K562 (cell line): ENCODE data around the gene FARP2. TPM values are rescaled to one million over a fixed set of nuclear protein-coding genes. Genes with fewer than 3 reads are reported as not detected.
A peak's percentile ranks its signal among the peaks of the same experiment; 100 is the strongest.

ENCODE experiments used
- ATAC-seq: fragments of 200-7000 bp; cut with Tn5 transposase; 3 replicates; pipeline ENCODE4 v1.9.1; 2020; ENCODE audit warnings: moderate library complexity
- BruUV-seq: library from RNA; stranded (reverse); fragments of 400-500 nt; replicated peaks from 2 replicates; lab custom pipeline; 2021; lab: Mats Ljungman, UMichigan
- CTCF ChIA-PET: fragments of 300-600 bp; formaldehyde crosslinking; extraction: SDS; loops from one replicate; lab custom pipeline; 2021; ENCODE audit warnings: low intra/inter-chr PET ratio; lab: Yijun Ruan, JAX
- POLR2A ChIA-PET: fragments of 300-600, 350-650 bp; sonication (Branson Sonifier 250); formaldehyde crosslinking; extraction: SDS; loops from one replicate; lab custom pipeline; 2021; ENCODE audit warnings: antibody characterized with exemption, inconsistent platforms; lab: Yijun Ruan, JAX
- DNase-seq, 4 experiments: peaks; one replicate each; pipeline versions ENCODE4 v3.0.0 to v3.0.0-alpha.2; 2011 to 2018; ENCODE audit warnings: low spot score in 3 of 4, mixed read lengths in 3 of 4; ENCODE audit errors: extremely low read depth in 1 of 4
- FAIRE-seq: peaks from 2 replicates; lab custom pipeline; 2011; peaks lifted over from hg19 to GRCh38; lab: Jason Lieb, UNC
- H2AFZ ChIP-seq: 2 replicates; pipeline ENCODE4 v1.6.0; 2011; ENCODE audit warnings: low read depth, low read length, control low read depth, inconsistent platforms
- H3K27ac ChIP-seq: fragments of 200-600 bp; 3 replicates; pipeline ENCODE4 v1.8.0; 2011; ENCODE audit warnings: low read depth, mild to moderate bottlenecking, control low read depth, inconsistent platforms, low read length, moderate library complexity, mixed read lengths; ENCODE audit errors: extremely low read depth
- H3K27me3 ChIP-seq, 2 experiments: fragments of 300-600 bp in 1 of 2; 2 replicates in 1 of 2; 3 replicates in 1 of 2; pipeline versions ENCODE4 v1.6.0 to v1.8.0; 2011; ENCODE audit warnings: inconsistent platforms in 2 of 2, low read length in 2 of 2, mild to moderate bottlenecking in 1 of 2, mixed read lengths in 1 of 2, moderate library complexity in 1 of 2; ENCODE audit not compliant: control insufficient read depth in 2 of 2, insufficient read depth in 2 of 2
- H3K36me3 ChIP-seq: fragments of 300-600 bp; 3 replicates; pipeline ENCODE4 v1.8.0; 2011; ENCODE audit warnings: mild to moderate bottlenecking, low read length, inconsistent platforms; ENCODE audit not compliant: control insufficient read depth, insufficient read depth
- H3K4me1 ChIP-seq, 2 experiments: fragments of 200-600 bp in 1 of 2; replicated peaks in 1 of 2; 2 replicates in 1 of 2; 3 replicates in 1 of 2; pipeline versions ENCODE4 v1.5.1 to v1.8.0; 2011; ENCODE audit warnings: inconsistent platforms in 2 of 2, low read length in 2 of 2, mild to moderate bottlenecking in 1 of 2, mixed read lengths in 1 of 2, moderate library complexity in 1 of 2; ENCODE audit not compliant: control insufficient read depth in 2 of 2, insufficient read depth in 2 of 2
- H3K4me2 ChIP-seq: 2 replicates; pipeline ENCODE4 v1.6.1; 2011; ENCODE audit warnings: low read length, control low read depth, inconsistent platforms, mixed read lengths; ENCODE audit not compliant: insufficient read depth
- H3K4me3 ChIP-seq: fragments of 200-600 bp; sonication (generic), shearing (Covaris generic); 2 replicates; pipeline ENCODE4 v1.5.1; 2016; ENCODE audit warnings: control low read depth, inconsistent platforms
- H3K79me2 ChIP-seq: fragments of 200-600 bp; 3 replicates; pipeline ENCODE4 v1.8.0; 2011; ENCODE audit warnings: low read length, inconsistent platforms; ENCODE audit not compliant: control insufficient read depth, insufficient read depth
- H3K9ac ChIP-seq, 2 experiments: 2 replicates each; pipeline versions ENCODE4 v1.6.0 to v1.6.1; 2011; ENCODE audit warnings: low read depth in 2 of 2, low read length in 2 of 2, control low read depth in 1 of 2, inconsistent platforms in 1 of 2, mild to moderate bottlenecking in 1 of 2, mixed read lengths in 1 of 2; ENCODE audit not compliant: insufficient read depth in 1 of 2
- H3K9me1 ChIP-seq: one replicate; pipeline ENCODE4 v1.6.0; 2011; ENCODE audit warnings: inconsistent platforms, mild to moderate bottlenecking, low read length, moderate library complexity; ENCODE audit not compliant: control insufficient read depth, insufficient read depth
- H3K9me3 ChIP-seq: replicated peaks from 2 replicates; pipeline ENCODE4 v1.5.1; 2011; ENCODE audit warnings: low read depth, low read length, inconsistent platforms; ENCODE audit not compliant: control insufficient read depth, insufficient read depth
- H4K20me1 ChIP-seq: replicated peaks from 2 replicates; pipeline ENCODE4 v1.6.1; 2011; ENCODE audit warnings: low read length, inconsistent platforms, mixed read lengths; ENCODE audit not compliant: control insufficient read depth, insufficient read depth
- ARID2 ChIP-seq: fragments of 450-650 bp; IDR thresholded peaks from 2 replicates; pipeline ENCODE4 v1.6.1; 2017; ENCODE audit warnings: antibody characterized with exemption, mild to moderate bottlenecking
- CBFA2T2 ChIP-seq: fragments of 450-650 bp; conservative IDR thresholded peaks from 2 replicates; pipeline ENCODE4 v1.6.1; 2017; ENCODE audit warnings: mild to moderate bottlenecking
- CTBP1 ChIP-seq: fragments of 450-650 bp; IDR thresholded peaks from 2 replicates; pipeline ENCODE4 v1.6.1; 2016; ENCODE audit warnings: borderline replicate concordance
- ETS2 ChIP-seq: IDR thresholded peaks from 2 replicates; pipeline ENCODE4 v1.6.1; 2016; ENCODE audit warnings: borderline replicate concordance, missing genetic modification characterization, mild to moderate bottlenecking, moderate library complexity, missing compliant biosample characterization; ENCODE audit not compliant: poor library complexity, severe bottlenecking
- POLR2B ChIP-seq: fragments of 450-650 bp; IDR thresholded peaks from 2 replicates; pipeline ENCODE4 v1.6.1; 2018; ENCODE audit warnings: low read depth; ENCODE audit not compliant: partially characterized antibody
- RFX5 ChIP-seq: IDR thresholded peaks from 2 replicates; pipeline ENCODE4 v1.6.1; 2011; ENCODE audit warnings: low read depth, mild to moderate bottlenecking, improper control_type of control experiment, low read length
- SETDB1 ChIP-seq: IDR thresholded peaks from one replicate; pipeline ENCODE4 v1.6.1; 2012; ENCODE audit warnings: low read length, control low read depth, inconsistent platforms
- ZFP36 ChIP-seq: fragments of 150-350 bp; IDR thresholded peaks from 2 replicates; pipeline ENCODE4 v1.6.1; 2018; ENCODE audit warnings: low read length, low read depth; ENCODE audit not compliant: partially characterized antibody
- ZNF146 ChIP-seq: IDR thresholded peaks from one replicate; pipeline ENCODE4 v1.6.1; 2018; ENCODE audit warnings: missing compliant biosample characterization; ENCODE audit not compliant: unreplicated experiment
- ZNF232 ChIP-seq: sonication (generic); formaldehyde crosslinking; IDR thresholded peaks from 2 replicates; pipeline ENCODE4 v1.8.0; 2022; ENCODE audit warnings: mild to moderate bottlenecking, missing genetic modification reagents
- ZNF311 ChIP-seq: fragments of 250-450 bp; sonication (Bioruptor Pico); IDR thresholded peaks from 2 replicates; pipeline ENCODE4 v1.4.0; 2020; ENCODE audit warnings: mild to moderate bottlenecking, moderate library complexity
- ZNF324 ChIP-seq: fragments of 250-450 bp; sonication (Bioruptor Pico); IDR thresholded peaks from 2 replicates; pipeline ENCODE4 v1.4.0; 2020; ENCODE audit warnings: mild to moderate bottlenecking
- WGBS: fragments of 100-300 bp; shearing (Covaris generic); methylation state at CpG from one replicate; pipeline ENCODE4 v1.1.6; 2016; ENCODE audit warnings: low coverage, mixed read lengths; ENCODE audit not compliant: insufficient coverage; ENCODE audit errors: missing lambda C conversion rate; 5-methylcytosine and 5-hydroxymethylcytosine counted together
- in situ Hi-C: fragments of 300-500 bp; cut with MboI; formaldehyde crosslinking; loops from 4 replicates; pipeline ENCODE4 v1.15.0; 2018; ENCODE audit warnings: inconsistent platforms, mixed read lengths
- intact Hi-C: fragments of 100-400 bp; cut with micrococcal nuclease; formaldehyde crosslinking; loops from 2 replicates; pipeline ENCODE4 v1.14.2; 2022
- polyA plus RNA-seq, 8 experiments: library from polyadenylated mRNA; depleted of rRNA in 4 of 8; stranded (reverse) in 5 of 8; unstranded in 3 of 8; fragments of >200 nt; fragmentation: Nextera tagmentation in 2 of 8; fragmentation: Illumina TruSeq in 1 of 8; extraction: Ambion mirVana in 2 of 8; extraction: Trizol in 1 of 8; gene quantifications; 2 replicates each; pipeline versions ENCODE4 v1.2.1 to v1.2.3, GENCODE V29; 2011 to 2014; ENCODE audit warnings: inconsistent platforms in 1 of 8, missing spikeins in 1 of 8
- total RNA-seq, 7 experiments: library from RNA; depleted of rRNA in 6 of 7; stranded (reverse); fragments of >200 nt in 6 of 7; fragmentation: Illumina TruSeq in 2 of 7; extraction: Trizol in 2 of 7; gene quantifications; 2 replicates each; pipeline versions ENCODE4 v1.2.1 to v1.2.3, GENCODE V29; 2011 to 2021; ENCODE audit warnings: low replicate concordance in 1 of 7
- TF ChIP-seq, protein P1 (sequence below), 2 experiments: fragments of 450-650 bp; formaldehyde crosslinking in 1 of 2; IDR thresholded peaks; 2 replicates each; pipeline versions ENCODE4 v1.4.0 to v1.6.1; 2014 to 2020; ENCODE audit warnings: mild to moderate bottlenecking in 2 of 2, borderline replicate concordance in 1 of 2, low read depth in 1 of 2
- TF ChIP-seq, protein P2 (sequence below): fragments of 450-650 bp; IDR thresholded peaks from one replicate; pipeline ENCODE4 v1.6.1; 2018; ENCODE audit warnings: mild to moderate bottlenecking, moderate library complexity; ENCODE audit not compliant: partially characterized antibody

FARP2 gene
- total and polyA plus RNA-seq, 9 of the 15 experiments (the other 6 are each of a cell fraction or from before 2014, with no cell fraction given) = 4.1 to 38.1 (median 21.1) TPM

GRCh38 chr2:241451840-241452506 is 95.9 kb downstream of the FARP2 start:
- H3K9me1 ChIP-seq = no peaks in the 10 kb centered on the region
- H3K9me3 ChIP-seq = no peaks in the 10 kb centered on the region
- POLR2A ChIA-PET = no interaction called here
- H3K27me3 ChIP-seq = no peaks in the 10 kb centered on the region
- no peaks in the 10 kb centered on the region for H3K79me2 ChIP-seq
- no peak overlapping the region for H2AFZ ChIP-seq
- no peak overlapping the region for H3K4me3 ChIP-seq
- H3K9ac ChIP-seq = no peak overlapping the region
- DNase-seq (peak in 1 of 4 experiments; percentile 16), ATAC-seq (no peak; the same call in 2 of the 3 replicates), FAIRE-seq (no peak)
- in situ Hi-C loops (no loop called here), intact Hi-C loops (no loop called here)
- H3K4me1 ChIP-seq = peaks cover 0 to 5% of the 10 kb centered on the region in 2 experiments; a peak in 4 of 5 replicates
- no peaks in the 10 kb centered on the region for H4K20me1 ChIP-seq
- BruUV-seq = no TSS peak
- WGBS = 39% methylated on average over 8 of the region's 10 CpGs
- no peak overlapping the region for H3K4me2 ChIP-seq
- H3K36me3 ChIP-seq = no peaks in the 10 kb centered on the region
- CTCF ChIA-PET = no interaction called here
- H3K27ac ChIP-seq = no peak overlapping the region
- TF ChIP-seq ZNF146 (no peak), POLR2B (no peak), ZNF232 (CRISPR knock-in tag) (no peak), RFX5 (no peak), ETS2 (tag) (no peak), ARID2 (no peak), CBFA2T2 (peak; percentile 58), ZFP36 (no peak), CTBP1 (no peak), SETDB1 (no peak), ZNF324 (no peak), ZNF311 (CRISPR knock-in tag) (no peak)
- TF ChIP-seq, protein P1, sequence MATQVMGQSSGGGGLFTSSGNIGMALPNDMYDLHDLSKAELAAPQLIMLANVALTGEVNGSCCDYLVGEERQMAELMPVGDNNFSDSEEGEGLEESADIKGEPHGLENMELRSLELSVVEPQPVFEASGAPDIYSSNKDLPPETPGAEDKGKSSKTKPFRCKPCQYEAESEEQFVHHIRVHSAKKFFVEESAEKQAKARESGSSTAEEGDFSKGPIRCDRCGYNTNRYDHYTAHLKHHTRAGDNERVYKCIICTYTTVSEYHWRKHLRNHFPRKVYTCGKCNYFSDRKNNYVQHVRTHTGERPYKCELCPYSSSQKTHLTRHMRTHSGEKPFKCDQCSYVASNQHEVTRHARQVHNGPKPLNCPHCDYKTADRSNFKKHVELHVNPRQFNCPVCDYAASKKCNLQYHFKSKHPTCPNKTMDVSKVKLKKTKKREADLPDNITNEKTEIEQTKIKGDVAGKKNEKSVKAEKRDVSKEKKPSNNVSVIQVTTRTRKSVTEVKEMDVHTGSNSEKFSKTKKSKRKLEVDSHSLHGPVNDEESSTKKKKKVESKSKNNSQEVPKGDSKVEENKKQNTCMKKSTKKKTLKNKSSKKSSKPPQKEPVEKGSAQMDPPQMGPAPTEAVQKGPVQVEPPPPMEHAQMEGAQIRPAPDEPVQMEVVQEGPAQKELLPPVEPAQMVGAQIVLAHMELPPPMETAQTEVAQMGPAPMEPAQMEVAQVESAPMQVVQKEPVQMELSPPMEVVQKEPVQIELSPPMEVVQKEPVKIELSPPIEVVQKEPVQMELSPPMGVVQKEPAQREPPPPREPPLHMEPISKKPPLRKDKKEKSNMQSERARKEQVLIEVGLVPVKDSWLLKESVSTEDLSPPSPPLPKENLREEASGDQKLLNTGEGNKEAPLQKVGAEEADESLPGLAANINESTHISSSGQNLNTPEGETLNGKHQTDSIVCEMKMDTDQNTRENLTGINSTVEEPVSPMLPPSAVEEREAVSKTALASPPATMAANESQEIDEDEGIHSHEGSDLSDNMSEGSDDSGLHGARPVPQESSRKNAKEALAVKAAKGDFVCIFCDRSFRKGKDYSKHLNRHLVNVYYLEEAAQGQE (IDR thresholded peaks at IDR 0.05; ENCODE audit: borderline replicate concordance) = no peak
- TF ChIP-seq, protein P1 (CRISPR knock-in tag; IDR thresholded peaks at IDR 0.05; ENCODE audit: low read depth) = no peak
- TF ChIP-seq, protein P2, sequence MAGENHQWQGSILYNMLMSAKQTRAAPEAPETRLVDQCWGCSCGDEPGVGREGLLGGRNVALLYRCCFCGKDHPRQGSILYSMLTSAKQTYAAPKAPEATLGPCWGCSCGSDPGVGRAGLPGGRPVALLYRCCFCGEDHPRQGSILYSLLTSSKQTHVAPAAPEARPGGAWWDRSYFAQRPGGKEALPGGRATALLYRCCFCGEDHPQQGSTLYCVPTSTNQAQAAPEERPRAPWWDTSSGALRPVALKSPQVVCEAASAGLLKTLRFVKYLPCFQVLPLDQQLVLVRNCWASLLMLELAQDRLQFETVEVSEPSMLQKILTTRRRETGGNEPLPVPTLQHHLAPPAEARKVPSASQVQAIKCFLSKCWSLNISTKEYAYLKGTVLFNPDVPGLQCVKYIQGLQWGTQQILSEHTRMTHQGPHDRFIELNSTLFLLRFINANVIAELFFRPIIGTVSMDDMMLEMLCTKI = no peak
